Measurements from ENCODE around the gene UNC45A. TPM values are rescaled to one million over a fixed set of nuclear protein-coding genes. Genes with fewer than 3 reads are reported as not detected.

Gene UNC45A
- total and polyA plus RNA-seq, 2 of the 4 experiments (the other 2 are of a cell fraction) = 68.9 to 100 TPM

DNA sequence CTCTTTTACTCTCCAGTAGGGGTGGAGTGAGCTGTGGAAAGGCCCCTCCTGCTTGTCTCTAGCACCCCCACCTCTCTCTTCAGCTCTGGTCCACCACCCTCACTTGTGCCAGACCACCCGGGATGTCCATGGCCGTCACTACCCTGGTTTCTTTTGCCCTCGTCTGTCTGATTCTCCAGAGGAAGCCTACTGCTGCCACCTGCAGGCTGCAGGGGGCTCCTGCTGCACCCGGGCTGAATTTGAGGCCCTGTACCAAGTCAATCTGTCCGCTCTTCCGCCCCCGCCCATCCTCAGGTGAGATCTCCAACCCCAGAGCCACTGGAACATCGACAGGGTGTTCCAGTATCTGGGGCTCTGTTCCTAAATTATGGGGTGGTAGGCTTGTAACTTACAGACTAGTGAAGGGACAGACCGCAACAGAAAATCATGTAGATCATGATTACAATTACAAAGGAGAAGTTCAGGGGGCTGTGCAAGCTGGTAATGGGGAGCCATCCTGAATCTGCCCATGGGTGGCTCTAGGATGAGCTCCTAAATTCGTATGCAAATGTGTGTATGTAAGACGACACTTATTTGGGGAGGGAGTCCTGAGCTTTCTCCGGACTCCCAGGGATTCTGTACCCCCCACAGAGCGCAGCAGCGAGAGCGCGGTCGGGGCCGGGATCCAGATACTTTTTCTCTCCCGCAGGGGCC is 683 bp upstream of the UNC45A start:
- in situ Hi-C loops (cut with MboI; ENCODE audit: low sequenced_read_pairs) = no loop called here
- no TSS peak for BruUV-seq (replicated peaks)

More for the DNA sequence above, 683 bp upstream of the UNC45A start:
- Histone ChIP-seq H2AK5ac (ENCODE audit: low read depth, low read length) (no peak overlapping the region), H2AFZ (replicated peaks; ENCODE audit: low read length, poor library complexity) (peak overlapping the region; percentile 96), H3K79me1 (ENCODE audit: low read depth in 1 of 2, low read length in 2 of 2) (peaks cover 28 to 52% of the 10 kb centered on the region in 2 experiments), H3K9ac (ENCODE audit: low read depth, low read length) (no peak overlapping the region), H4K5ac (ENCODE audit: low read depth, low read length) (no peak overlapping the region), H3K18ac (ENCODE audit: low read depth, low read length) (no peak overlapping the region), H3K27me3 (ENCODE audit: control insufficient read depth, insufficient read depth, low read length) (no peaks in the 10 kb centered on the region), H2BK120ac (ENCODE audit: low read depth, low read length) (no peak overlapping the region; the same call in 1 of the 2 replicates), H2BK5ac (ENCODE audit: low read depth, low read length, poor library complexity, severe bottlenecking) (no peak overlapping the region), H3K4me1 (ENCODE audit: control insufficient read depth, insufficient read depth, low read length) (peaks cover 11% of the 10 kb centered on the region), H3K27ac (ENCODE audit: insufficient read depth, low read length) (no peak overlapping the region), H4K91ac (ENCODE audit: insufficient read depth, low read depth, low read length) (no peak overlapping the region), H3K9me3 (ENCODE audit: control insufficient read depth, insufficient read depth, low read length) (no peaks in the 10 kb centered on the region), H3K4ac (ENCODE audit: low read depth, low read length) (no peak overlapping the region), H4K8ac (ENCODE audit: low read depth in 2 of 2, low read length in 2 of 2) (peak overlapping the region in 1 of 2 experiments; percentile 69; a peak in 1 of 4 replicates), H3K23ac (ENCODE audit: low read depth, low read length) (no peak overlapping the region), H2AK9ac (replicated peaks; ENCODE audit: low read depth, low read length, poor library complexity) (peak overlapping the region; percentile 39), H3K14ac (replicated peaks; ENCODE audit: low read depth, low read length) (no peak overlapping the region), H3K56ac (ENCODE audit: extremely low read depth, insufficient read depth, low read length) (no peak overlapping the region), H3K4me3 (ENCODE audit: insufficient read depth, low read depth, low read length) (peak overlapping the region; percentile 76), H2BK15ac (ENCODE audit: low read depth, low read length) (no peak overlapping the region), H2BK20ac (ENCODE audit: low read depth, low read length) (no peak overlapping the region), H3K9me1 (ENCODE audit: insufficient read depth, low read length) (peaks cover 13% of the 10 kb centered on the region), H4K20me1 (ENCODE audit: insufficient read depth, low read length) (peaks cover 6% of the 10 kb centered on the region; the same call in 1 of the 2 replicates), H3K4me2 (ENCODE audit: low read depth, low read length) (peak overlapping the region; percentile 85), H3K36me3 (ENCODE audit: control insufficient read depth, insufficient read depth, low read length) (peaks cover 8% of the 10 kb centered on the region)
- DNase-seq (peak; percentile 79), ATAC-seq (ENCODE audit: low read depth) (peak; percentile 51)
- dilution Hi-C loops (cut with HindIII; ENCODE audit: low sequenced_read_pairs, unreplicated experiment) (no loop called here), intact Hi-C loops (cut with micrococcal nuclease) (loop anchor here (1.0 to 2.0 kb wide), 3 partner anchors 32 to 614 kb away; partner anchors contain the start of gene MAN2A2)
- POLR2A ChIA-PET (ENCODE audit: unreplicated experiment) = interaction anchor here (0.7 kb wide), 1 partner anchor 533 kb away, joined by 3 read pairs; no protein-coding TSS in a partner anchor
- CTCF ChIA-PET = interaction anchor here (1.0 to 2.7 kb wide), 5 partner anchors 9 to 71 kb away, joined by 3 to 8 read pairs (median 4); no protein-coding TSS in a partner anchor
- no CpG with 5 or more reads among the region's 19 CpGs for WGBS, 2 experiments (ENCODE audit: extremely low coverage in 2 of 2, insufficient read length in 1 of 2)
- TF ChIP-seq MAFK (IDR thresholded peaks at IDR 0.05; ENCODE audit: low read depth, low read length) (no peak), RCOR1 (IDR thresholded peaks at IDR 0.05; ENCODE audit: insufficient replicate concordance, low read length) (no peak), RFX5 (IDR thresholded peaks at IDR 0.05; ENCODE audit: low read depth, low read length) (no peak), CHD1 (IDR thresholded peaks at IDR 0.05; ENCODE audit: low read depth, low read length) (no peak), SMC3 (IDR thresholded peaks at IDR 0.05; ENCODE audit: low read depth, low read length) (peak; percentile 56), RAD21 (IDR thresholded peaks at IDR 0.05; ENCODE audit: low read length) (peak; percentile 72), POLR2A (IDR thresholded peaks at IDR 0.05; ENCODE audit: low read depth, low read length) (no peak)
- TF ChIP-seq, protein P1, sequence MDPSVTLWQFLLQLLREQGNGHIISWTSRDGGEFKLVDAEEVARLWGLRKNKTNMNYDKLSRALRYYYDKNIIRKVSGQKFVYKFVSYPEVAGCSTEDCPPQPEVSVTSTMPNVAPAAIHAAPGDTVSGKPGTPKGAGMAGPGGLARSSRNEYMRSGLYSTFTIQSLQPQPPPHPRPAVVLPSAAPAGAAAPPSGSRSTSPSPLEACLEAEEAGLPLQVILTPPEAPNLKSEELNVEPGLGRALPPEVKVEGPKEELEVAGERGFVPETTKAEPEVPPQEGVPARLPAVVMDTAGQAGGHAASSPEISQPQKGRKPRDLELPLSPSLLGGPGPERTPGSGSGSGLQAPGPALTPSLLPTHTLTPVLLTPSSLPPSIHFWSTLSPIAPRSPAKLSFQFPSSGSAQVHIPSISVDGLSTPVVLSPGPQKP (IDR thresholded peaks at IDR 0.05; ENCODE audit: borderline replicate concordance, low read depth, low read length) = no peak
- TF ChIP-seq, protein P2, sequence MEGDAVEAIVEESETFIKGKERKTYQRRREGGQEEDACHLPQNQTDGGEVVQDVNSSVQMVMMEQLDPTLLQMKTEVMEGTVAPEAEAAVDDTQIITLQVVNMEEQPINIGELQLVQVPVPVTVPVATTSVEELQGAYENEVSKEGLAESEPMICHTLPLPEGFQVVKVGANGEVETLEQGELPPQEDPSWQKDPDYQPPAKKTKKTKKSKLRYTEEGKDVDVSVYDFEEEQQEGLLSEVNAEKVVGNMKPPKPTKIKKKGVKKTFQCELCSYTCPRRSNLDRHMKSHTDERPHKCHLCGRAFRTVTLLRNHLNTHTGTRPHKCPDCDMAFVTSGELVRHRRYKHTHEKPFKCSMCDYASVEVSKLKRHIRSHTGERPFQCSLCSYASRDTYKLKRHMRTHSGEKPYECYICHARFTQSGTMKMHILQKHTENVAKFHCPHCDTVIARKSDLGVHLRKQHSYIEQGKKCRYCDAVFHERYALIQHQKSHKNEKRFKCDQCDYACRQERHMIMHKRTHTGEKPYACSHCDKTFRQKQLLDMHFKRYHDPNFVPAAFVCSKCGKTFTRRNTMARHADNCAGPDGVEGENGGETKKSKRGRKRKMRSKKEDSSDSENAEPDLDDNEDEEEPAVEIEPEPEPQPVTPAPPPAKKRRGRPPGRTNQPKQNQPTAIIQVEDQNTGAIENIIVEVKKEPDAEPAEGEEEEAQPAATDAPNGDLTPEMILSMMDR (conservative IDR thresholded peaks at IDR 0.05; ENCODE audit: low read depth, low read length) = peak; percentile 89
- TF ChIP-seq, protein P3, sequence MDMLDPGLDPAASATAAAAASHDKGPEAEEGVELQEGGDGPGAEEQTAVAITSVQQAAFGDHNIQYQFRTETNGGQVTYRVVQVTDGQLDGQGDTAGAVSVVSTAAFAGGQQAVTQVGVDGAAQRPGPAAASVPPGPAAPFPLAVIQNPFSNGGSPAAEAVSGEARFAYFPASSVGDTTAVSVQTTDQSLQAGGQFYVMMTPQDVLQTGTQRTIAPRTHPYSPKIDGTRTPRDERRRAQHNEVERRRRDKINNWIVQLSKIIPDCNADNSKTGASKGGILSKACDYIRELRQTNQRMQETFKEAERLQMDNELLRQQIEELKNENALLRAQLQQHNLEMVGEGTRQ (IDR thresholded peaks at IDR 0.05; ENCODE audit: low read depth, low read length) = no peak

All from IMR-90 (cell line).